HCT116 (cell line): Measurements from ENCODE around the gene MBTD1. TPM values are rescaled to one million over a fixed set of nuclear protein-coding genes. Genes with fewer than 3 reads are reported as not detected.
"Not testable (repeated sequence)": the region's sequence is repeated elsewhere in the genome, so short reads cannot be mapped to it uniquely, and the experiment has no call there.

Source experiments
- ATAC-seq: fragments of 200-7000 bp; cut with Tn5 transposase; 2 replicates; pipeline ENCODE4 v1.9.1; 2020; ENCODE audit warnings: mild to moderate bottlenecking, moderate library complexity
- BruUV-seq: library from RNA; stranded (reverse); fragments of 400-500 nt; replicated peaks from 2 replicates; lab custom pipeline; 2021; lab: Mats Ljungman, UMichigan
- CTCF ChIA-PET: fragments of 300-600 bp; sonication (Branson Sonifier 250); formaldehyde crosslinking; loops from one replicate; lab custom pipeline; 2021; ENCODE audit warnings: antibody characterized with exemption; lab: Charles Lee
- POLR2A ChIA-PET: fragments of 300-600, 350-600 bp; sonication (Branson Sonifier 250); formaldehyde crosslinking; loops from one replicate; lab custom pipeline; 2021; ENCODE audit warnings: antibody characterized with exemption; lab: Charles Lee
- RAD21 ChIA-PET, 2 experiments: fragments of 300-600 bp; sonication (Branson Sonifier 250); formaldehyde crosslinking; loops; one replicate each; lab custom pipeline; 2023; ENCODE audit warnings: low total read pairs in 2 of 2; ENCODE audit not compliant: uncharacterized antibody in 2 of 2, unreplicated experiment in 2 of 2, low non-redundant PET in 1 of 2; lab: Charles Lee
- DNase-seq: peaks from one replicate; pipeline ENCODE4 v3.0.0-alpha.2; 2010; ENCODE audit warnings: low read depth, low spot score
- H2AFZ ChIP-seq: fragments of 200-600 bp; shearing (Covaris generic), sonication (generic); 2 replicates; pipeline ENCODE4 v1.6.1; 2017; ENCODE audit warnings: low read depth, mixed run types, mixed read lengths, antibody characterized with exemption, low read length; ENCODE audit not compliant: poor library complexity, severe bottlenecking
- H3K27ac ChIP-seq: 2 replicates; pipeline ENCODE4 v1.5.1; 2012; ENCODE audit warnings: low read depth, low read length
- H3K27me3 ChIP-seq: fragments of 200-600 bp; sonication (generic); 2 replicates; pipeline ENCODE4 v1.6.1; 2016; ENCODE audit warnings: mixed run types, low read length, mixed read lengths; ENCODE audit not compliant: insufficient read depth
- H3K36me3 ChIP-seq, 2 experiments: fragments of 200-500 bp in 1 of 2; fragments of 200-600 bp in 1 of 2; sonication (Bioruptor generic) in 1 of 2; sonication (generic) in 1 of 2; 2 replicates each; pipeline versions ENCODE4 v1.5.1 to v1.6.1; 2014 to 2016; ENCODE audit warnings: low read length in 2 of 2, inconsistent platforms in 1 of 2, mixed read lengths in 1 of 2, mixed run types in 1 of 2; ENCODE audit not compliant: insufficient read depth in 2 of 2, control insufficient read depth in 1 of 2
- H3K4me1 ChIP-seq, 2 experiments: fragments of 200-600 bp in 1 of 2; sonication (generic) in 1 of 2; 2 replicates each; pipeline versions ENCODE4 v1.5.1 to v1.6.1; 2012 to 2017; ENCODE audit warnings: low read length in 2 of 2, inconsistent platforms in 1 of 2, mild to moderate bottlenecking in 1 of 2, mixed read lengths in 1 of 2, mixed run types in 1 of 2, moderate library complexity in 1 of 2; ENCODE audit not compliant: insufficient read depth in 2 of 2, control insufficient read depth in 1 of 2
- H3K4me2 ChIP-seq: fragments of 200-600 bp; sonication (generic); 2 replicates; pipeline ENCODE4 v1.6.1; 2017; ENCODE audit warnings: mixed run types, low read length, mixed read lengths
- H3K4me3 ChIP-seq, 2 experiments: fragments of 200-600 bp in 1 of 2; sonication (generic) in 1 of 2; replicated peaks in 1 of 2; 2 replicates each; pipeline ENCODE4 v1.5.1; 2011 to 2016; ENCODE audit warnings: low read length in 2 of 2, control low read depth in 1 of 2, low read depth in 1 of 2, mild to moderate bottlenecking in 1 of 2, mixed read lengths in 1 of 2, mixed run types in 1 of 2
- H3K79me2 ChIP-seq: fragments of 200-600 bp; sonication (generic); 2 replicates; pipeline ENCODE4 v1.6.1; 2017; ENCODE audit warnings: mild to moderate bottlenecking, mixed run types, low read length, moderate library complexity, mixed read lengths; ENCODE audit not compliant: insufficient read depth
- H3K9ac ChIP-seq: fragments of 200-600 bp; sonication (generic); 2 replicates; pipeline ENCODE4 v1.6.1; 2016; ENCODE audit warnings: low read length, mixed read lengths
- H3K9me2 ChIP-seq: fragments of 200-600 bp; sonication (generic), shearing (Covaris generic); 2 replicates; pipeline ENCODE4 v1.6.1; 2017; ENCODE audit warnings: mixed run types, mild to moderate bottlenecking, moderate library complexity; ENCODE audit not compliant: insufficient read depth
- H3K9me3 ChIP-seq, 2 experiments: fragments of 200-500 bp in 1 of 2; fragments of 200-600 bp in 1 of 2; sonication (Bioruptor generic) in 1 of 2; sonication (generic) in 1 of 2; 2 replicates each; pipeline ENCODE4 v1.6.1; 2014 to 2017; ENCODE audit warnings: low read length in 2 of 2, mixed read lengths in 2 of 2, inconsistent platforms in 1 of 2, low read depth in 1 of 2, mild to moderate bottlenecking in 1 of 2, mixed run types in 1 of 2, moderate library complexity in 1 of 2; ENCODE audit not compliant: control insufficient read depth in 1 of 2, insufficient read depth in 1 of 2
- H4K20me1 ChIP-seq: fragments of 200-600 bp; sonication (generic), shearing (Covaris generic); 2 replicates; pipeline ENCODE4 v1.6.1; 2017; ENCODE audit warnings: mixed run types, mild to moderate bottlenecking, moderate library complexity; ENCODE audit not compliant: insufficient read depth
- ATF3 ChIP-seq: IDR thresholded peaks from 2 replicates; pipeline ENCODE4 v1.6.1; 2012
- CBX3 ChIP-seq: IDR thresholded peaks from 2 replicates; pipeline ENCODE4 v1.6.1; 2012; ENCODE audit warnings: low read depth
- EGR1 ChIP-seq: IDR thresholded peaks from 2 replicates; pipeline ENCODE4 v1.6.1; 2012; ENCODE audit warnings: low read depth
- EZH2 ChIP-seq: fragments of 200-600 bp; sonication (generic); IDR thresholded peaks from 2 replicates; pipeline ENCODE4 v1.6.1; 2017; ENCODE audit warnings: antibody characterized with exemption, mixed run types
- EZH2phosphoT487 ChIP-seq: fragments of 200-600 bp; IDR thresholded peaks from 2 replicates; pipeline ENCODE4 v1.6.1; 2018; ENCODE audit warnings: antibody characterized with exemption, borderline replicate concordance
- FOSL1 ChIP-seq: IDR thresholded peaks from 2 replicates; pipeline ENCODE4 v1.6.1; 2012; ENCODE audit warnings: low read depth
- JUND ChIP-seq: IDR thresholded peaks from 2 replicates; pipeline ENCODE4 v1.6.1; 2012
- POLR2A ChIP-seq: IDR thresholded peaks from 2 replicates; pipeline ENCODE4 v1.7.0; 2011; ENCODE audit warnings: borderline replicate concordance; ENCODE audit not compliant: insufficient read depth, insufficient read length; ENCODE audit errors: extremely low read depth
- RAD21 ChIP-seq: IDR thresholded peaks from 2 replicates; pipeline ENCODE4 v1.6.1; 2012; ENCODE audit warnings: low read depth, mild to moderate bottlenecking
- SIN3A ChIP-seq: IDR thresholded peaks from 2 replicates; pipeline ENCODE4 v1.6.1; 2012; ENCODE audit warnings: low read depth
- TCF7L2 ChIP-seq: IDR thresholded peaks from 2 replicates; pipeline ENCODE4 v1.7.0; 2011; ENCODE audit warnings: borderline replicate concordance, inconsistent platforms; ENCODE audit not compliant: insufficient read depth, insufficient read length; ENCODE audit errors: extremely low read depth
- YY1 ChIP-seq: IDR thresholded peaks from 2 replicates; pipeline ENCODE4 v1.6.1; 2011; ENCODE audit warnings: low read length, low read depth, moderate library complexity, mild to moderate bottlenecking; ENCODE audit not compliant: insufficient replicate concordance; ENCODE audit errors: extremely low read depth
- ZBTB33 ChIP-seq: IDR thresholded peaks from 2 replicates; pipeline ENCODE4 v1.6.1; 2011; ENCODE audit warnings: mild to moderate bottlenecking, low read length, moderate library complexity; ENCODE audit not compliant: insufficient replicate concordance; ENCODE audit errors: extremely low read depth
- ZNF274 ChIP-seq: fragments of 200-500 bp; sonication (Bioruptor generic); IDR thresholded peaks from 2 replicates; pipeline ENCODE4 v1.6.1; 2014; ENCODE audit warnings: mild to moderate bottlenecking, low read depth, low read length, inconsistent platforms
- intact Hi-C: fragments of 100-400 bp; cut with micrococcal nuclease; formaldehyde crosslinking; loops from 2 replicates; pipeline ENCODE4 v1.10.0; 2022
- total RNA-seq: library from RNA; stranded (reverse); gene quantifications from one replicate; pipeline ENCODE4 v1.2.1, GENCODE V29; 2021; ENCODE audit not compliant: unreplicated experiment

Gene MBTD1
- total RNA-seq, 1 experiment from 2014 or later: 27.3 TPM

- no TSS peak for BruUV-seq
- CTCF ChIA-PET: interaction anchor here (0.7 to 1.0 kb wide), 2 partner anchors 27 to 224 kb away, joined by 3 to 4 read pairs; partner anchors contain the start of gene NME1
Observed at GRCh38 chr17:51180486-51180885, 79.4 kb downstream of the MBTD1 start.

DNA sequence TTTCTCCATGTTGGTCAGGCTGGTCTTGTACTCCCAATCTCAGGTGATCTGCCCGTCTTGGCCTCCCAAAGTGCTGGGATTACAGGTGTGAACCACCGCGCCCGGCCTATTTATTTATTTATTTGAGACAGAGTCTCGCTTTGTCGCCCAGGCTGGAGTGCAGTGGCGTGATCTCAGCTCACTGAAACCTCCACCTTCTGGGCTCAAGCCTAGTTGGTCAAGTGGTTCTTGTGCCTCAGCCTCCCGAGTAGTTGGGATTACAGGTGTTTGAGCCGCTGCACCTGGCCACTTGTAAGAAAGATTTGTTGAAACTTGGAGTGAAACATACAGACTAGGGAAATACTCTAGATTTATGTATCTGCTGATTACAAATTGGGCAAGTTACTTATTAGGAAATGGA, 87.8 kb downstream of the MBTD1 start:
- POLR2A ChIA-PET: interaction anchor here (0.6 to 1.1 kb wide), 3 partner anchors 9 to 51 kb away, joined by 3 to 4 read pairs (median 3); partner anchors contain the start of gene SPAG9
- DNase-seq, H3K27me3 ChIP-seq, H3K27ac ChIP-seq, H3K4me3 ChIP-seq, intact Hi-C loops, H3K9me3 ChIP-seq, BruUV-seq, RAD21 ChIA-PET, H3K4me2 ChIP-seq, CTCF ChIA-PET, ATAC-seq, H2AFZ ChIP-seq, H3K9me2 ChIP-seq, H3K9ac ChIP-seq: not testable (repeated sequence)
- Histone ChIP-seq H3K79me2 (peaks cover 46% of the 10 kb centered on the region), H3K4me1 (peaks cover 5 to 10% of the 10 kb centered on the region in 2 experiments; a peak in 3 of 4 replicates), H3K36me3 (peaks cover 50 to 53% of the 10 kb centered on the region in 2 experiments), H4K20me1 (peaks cover 30% of the 10 kb centered on the region; the same call in 1 of the 2 replicates)

More at GRCh38 chr17:51180486-51180885, 79.4 kb downstream of the MBTD1 start:
- Histone ChIP-seq H3K4me1 (no peaks in the 10 kb centered on the region), H3K4me2 (no peak overlapping the region)
- RAD21 ChIA-PET: no interaction called here
- no peak for TF ChIP-seq RAD21
- TF ChIP-seq EZH2phosphoT487: no peak
- no peak for TF ChIP-seq CBX3
- no peak for TF ChIP-seq YY1
- no peak for TF ChIP-seq JUND
- TF ChIP-seq ZBTB33: no peak
- no peak for TF ChIP-seq POLR2A
- TF ChIP-seq ZNF274: no peak
- no peak for TF ChIP-seq FOSL1
- TF ChIP-seq EZH2: no peak
- TF ChIP-seq ATF3: no peak
- no peak for TF ChIP-seq TCF7L2
- TF ChIP-seq SIN3A: no peak
- no peak for TF ChIP-seq EGR1
- TF ChIP-seq, all 23 proteins: peak for 0
- Histone ChIP-seq H4K20me1 (no peaks in the 10 kb centered on the region), H3K36me3 (peaks cover 25 to 31% of the 10 kb centered on the region in 2 experiments; a peak in 3 of 4 replicates), H3K27ac (no peak overlapping the region), H3K9me3 (no peaks in the 10 kb centered on the region), H3K9ac (no peak overlapping the region), H2AFZ (no peak overlapping the region), H3K27me3 (no peaks in the 10 kb centered on the region), H3K9me2 (no peaks in the 10 kb centered on the region), H3K4me3 (no peak overlapping the region), H3K79me2 (peaks cover 4% of the 10 kb centered on the region; the same call in 1 of the 2 replicates)
- intact Hi-C loops: no loop called here
- DNase-seq (no peak), ATAC-seq (no peak)
- POLR2A ChIA-PET: interaction anchor here (0.8 to 0.9 kb wide), 2 partner anchors 16 to 552 kb away, joined by 3 to 6 read pairs; no protein-coding TSS in a partner anchor
